K562 (cell line): Measurements from ENCODE around the gene NIPSNAP2. TPM values are rescaled to one million over a fixed set of nuclear protein-coding genes. Genes with fewer than 3 reads are reported as not detected.

ENCODE experiments used
- ATAC-seq: fragments of 200-7000 bp; cut with Tn5 transposase; 3 replicates; pipeline ENCODE4 v1.9.1; 2020; ENCODE audit warnings: moderate library complexity
- BruUV-seq: library from RNA; stranded (reverse); fragments of 400-500 nt; replicated peaks from 2 replicates; lab custom pipeline; 2021; lab: Mats Ljungman, UMichigan
- CTCF ChIA-PET: fragments of 300-600 bp; formaldehyde crosslinking; extraction: SDS; loops from one replicate; lab custom pipeline; 2021; ENCODE audit warnings: low intra/inter-chr PET ratio; lab: Yijun Ruan, JAX
- POLR2A ChIA-PET: fragments of 300-600, 350-650 bp; sonication (Branson Sonifier 250); formaldehyde crosslinking; extraction: SDS; loops from one replicate; lab custom pipeline; 2021; ENCODE audit warnings: antibody characterized with exemption, inconsistent platforms; lab: Yijun Ruan, JAX
- DNase-seq, 4 experiments: peaks; one replicate each; pipeline versions ENCODE4 v3.0.0 to v3.0.0-alpha.2; 2011 to 2018; ENCODE audit warnings: low spot score in 3 of 4, mixed read lengths in 3 of 4; ENCODE audit errors: extremely low read depth in 1 of 4
- FAIRE-seq: peaks from 2 replicates; lab custom pipeline; 2011; peaks lifted over from hg19 to GRCh38; lab: Jason Lieb, UNC
- H2AFZ ChIP-seq: 2 replicates; pipeline ENCODE4 v1.6.0; 2011; ENCODE audit warnings: low read depth, low read length, control low read depth, inconsistent platforms
- H3K27ac ChIP-seq: fragments of 200-600 bp; 3 replicates; pipeline ENCODE4 v1.8.0; 2011; ENCODE audit warnings: low read depth, mild to moderate bottlenecking, control low read depth, inconsistent platforms, low read length, moderate library complexity, mixed read lengths; ENCODE audit errors: extremely low read depth
- H3K27me3 ChIP-seq, 2 experiments: fragments of 300-600 bp in 1 of 2; 2 replicates in 1 of 2; 3 replicates in 1 of 2; pipeline versions ENCODE4 v1.6.0 to v1.8.0; 2011; ENCODE audit warnings: inconsistent platforms in 2 of 2, low read length in 2 of 2, mild to moderate bottlenecking in 1 of 2, mixed read lengths in 1 of 2, moderate library complexity in 1 of 2; ENCODE audit not compliant: control insufficient read depth in 2 of 2, insufficient read depth in 2 of 2
- H3K36me3 ChIP-seq: fragments of 300-600 bp; 3 replicates; pipeline ENCODE4 v1.8.0; 2011; ENCODE audit warnings: mild to moderate bottlenecking, low read length, inconsistent platforms; ENCODE audit not compliant: control insufficient read depth, insufficient read depth
- H3K4me1 ChIP-seq, 2 experiments: fragments of 200-600 bp in 1 of 2; replicated peaks in 1 of 2; 2 replicates in 1 of 2; 3 replicates in 1 of 2; pipeline versions ENCODE4 v1.5.1 to v1.8.0; 2011; ENCODE audit warnings: inconsistent platforms in 2 of 2, low read length in 2 of 2, mild to moderate bottlenecking in 1 of 2, mixed read lengths in 1 of 2, moderate library complexity in 1 of 2; ENCODE audit not compliant: control insufficient read depth in 2 of 2, insufficient read depth in 2 of 2
- H3K4me2 ChIP-seq: 2 replicates; pipeline ENCODE4 v1.6.1; 2011; ENCODE audit warnings: low read length, control low read depth, inconsistent platforms, mixed read lengths; ENCODE audit not compliant: insufficient read depth
- H3K4me3 ChIP-seq: fragments of 200-600 bp; sonication (generic), shearing (Covaris generic); 2 replicates; pipeline ENCODE4 v1.5.1; 2016; ENCODE audit warnings: control low read depth, inconsistent platforms
- H3K79me2 ChIP-seq: fragments of 200-600 bp; 3 replicates; pipeline ENCODE4 v1.8.0; 2011; ENCODE audit warnings: low read length, inconsistent platforms; ENCODE audit not compliant: control insufficient read depth, insufficient read depth
- H3K9ac ChIP-seq, 2 experiments: 2 replicates each; pipeline versions ENCODE4 v1.6.0 to v1.6.1; 2011; ENCODE audit warnings: low read depth in 2 of 2, low read length in 2 of 2, control low read depth in 1 of 2, inconsistent platforms in 1 of 2, mild to moderate bottlenecking in 1 of 2, mixed read lengths in 1 of 2; ENCODE audit not compliant: insufficient read depth in 1 of 2
- H3K9me1 ChIP-seq: one replicate; pipeline ENCODE4 v1.6.0; 2011; ENCODE audit warnings: inconsistent platforms, mild to moderate bottlenecking, low read length, moderate library complexity; ENCODE audit not compliant: control insufficient read depth, insufficient read depth
- H3K9me3 ChIP-seq: replicated peaks from 2 replicates; pipeline ENCODE4 v1.5.1; 2011; ENCODE audit warnings: low read depth, low read length, inconsistent platforms; ENCODE audit not compliant: control insufficient read depth, insufficient read depth
- H4K20me1 ChIP-seq: replicated peaks from 2 replicates; pipeline ENCODE4 v1.6.1; 2011; ENCODE audit warnings: low read length, inconsistent platforms, mixed read lengths; ENCODE audit not compliant: control insufficient read depth, insufficient read depth
- RBBP5 ChIP-seq: fragments of 200-600 bp; sonication (generic); IDR thresholded peaks from 2 replicates; pipeline ENCODE4 v1.6.1; 2012; ENCODE audit warnings: borderline replicate concordance, mild to moderate bottlenecking, low read length, control low read depth, inconsistent platforms; ENCODE audit not compliant: insufficient read depth, poor library complexity, severe bottlenecking
- WGBS: fragments of 100-300 bp; shearing (Covaris generic); methylation state at CpG from one replicate; pipeline ENCODE4 v1.1.6; 2016; ENCODE audit warnings: low coverage, mixed read lengths; ENCODE audit not compliant: insufficient coverage; ENCODE audit errors: missing lambda C conversion rate; 5-methylcytosine and 5-hydroxymethylcytosine counted together
- in situ Hi-C: fragments of 300-500 bp; cut with MboI; formaldehyde crosslinking; loops from 4 replicates; pipeline ENCODE4 v1.15.0; 2018; ENCODE audit warnings: inconsistent platforms, mixed read lengths
- intact Hi-C: fragments of 100-400 bp; cut with micrococcal nuclease; formaldehyde crosslinking; loops from 2 replicates; pipeline ENCODE4 v1.14.2; 2022
- polyA plus RNA-seq, 8 experiments: library from polyadenylated mRNA; depleted of rRNA in 4 of 8; stranded (reverse) in 5 of 8; unstranded in 3 of 8; fragments of >200 nt; fragmentation: Nextera tagmentation in 2 of 8; fragmentation: Illumina TruSeq in 1 of 8; extraction: Ambion mirVana in 2 of 8; extraction: Trizol in 1 of 8; gene quantifications; 2 replicates each; pipeline versions ENCODE4 v1.2.1 to v1.2.3, GENCODE V29; 2011 to 2014; ENCODE audit warnings: inconsistent platforms in 1 of 8, missing spikeins in 1 of 8
- total RNA-seq, 7 experiments: library from RNA; depleted of rRNA in 6 of 7; stranded (reverse); fragments of >200 nt in 6 of 7; fragmentation: Illumina TruSeq in 2 of 7; extraction: Trizol in 2 of 7; gene quantifications; 2 replicates each; pipeline versions ENCODE4 v1.2.1 to v1.2.3, GENCODE V29; 2011 to 2021; ENCODE audit warnings: low replicate concordance in 1 of 7
- TF ChIP-seq, protein P1 (sequence below), 2 experiments: IDR thresholded peaks in 1 of 2; conservative IDR thresholded peaks in 1 of 2; 2 replicates each; pipeline ENCODE4 v1.6.1; 2016; ENCODE audit warnings: low read depth in 2 of 2, mild to moderate bottlenecking in 1 of 2, missing compliant biosample characterization in 1 of 2, missing genetic modification characterization in 1 of 2, moderate library complexity in 1 of 2

NIPSNAP2 gene
- total and polyA plus RNA-seq, 9 of the 15 experiments (the other 6 are each of a cell fraction or from before 2014, with no cell fraction given) = 24.9 to 107 (median 53.0) TPM

DNA sequence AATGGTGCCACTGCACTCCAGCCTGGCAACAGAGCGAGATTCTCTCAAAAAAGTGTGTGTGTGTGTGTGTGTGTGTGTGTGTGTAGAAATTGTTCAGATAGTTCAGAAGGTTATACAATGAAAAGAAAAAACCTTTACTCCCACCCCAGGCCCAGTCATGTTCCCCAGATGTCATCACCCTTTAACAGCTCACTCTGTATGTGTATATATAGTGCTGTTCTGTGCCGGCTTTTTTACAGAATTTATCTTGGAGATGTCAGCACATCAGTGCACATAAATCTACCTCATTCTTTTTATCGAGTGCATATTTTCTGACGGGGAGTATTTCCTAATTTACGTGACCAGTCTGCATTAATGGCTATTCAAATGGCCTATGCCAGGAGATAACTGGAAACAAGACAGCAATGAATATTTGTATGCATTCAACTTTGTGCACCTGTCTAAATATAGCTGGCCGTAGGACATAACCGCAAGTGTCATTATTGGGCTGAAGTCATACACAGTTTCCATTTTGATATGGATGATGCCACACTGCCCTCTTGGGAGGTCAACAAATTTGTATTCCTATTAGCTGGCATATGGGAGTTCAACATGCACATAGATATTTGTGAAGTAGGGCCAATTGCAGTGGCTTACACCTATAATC is 11.7 kb downstream of the NIPSNAP2 start:
- Histone ChIP-seq H3K36me3 (peaks cover 33% of the 10 kb centered on the region), H3K9me3 (no peaks in the 10 kb centered on the region), H4K20me1 (no peaks in the 10 kb centered on the region; the same call in 1 of the 2 replicates)
- POLR2A ChIA-PET = interaction anchor here (1.0 to 1.2 kb wide), 2 partner anchors 9 to 13 kb away, joined by 3 read pairs; no protein-coding TSS in a partner anchor
- BruUV-seq = no TSS peak
- 77% methylated on average over 7 of the region's 7 CpGs for WGBS
- no peak for TF ChIP-seq RBBP5
- TF ChIP-seq, protein P1, sequence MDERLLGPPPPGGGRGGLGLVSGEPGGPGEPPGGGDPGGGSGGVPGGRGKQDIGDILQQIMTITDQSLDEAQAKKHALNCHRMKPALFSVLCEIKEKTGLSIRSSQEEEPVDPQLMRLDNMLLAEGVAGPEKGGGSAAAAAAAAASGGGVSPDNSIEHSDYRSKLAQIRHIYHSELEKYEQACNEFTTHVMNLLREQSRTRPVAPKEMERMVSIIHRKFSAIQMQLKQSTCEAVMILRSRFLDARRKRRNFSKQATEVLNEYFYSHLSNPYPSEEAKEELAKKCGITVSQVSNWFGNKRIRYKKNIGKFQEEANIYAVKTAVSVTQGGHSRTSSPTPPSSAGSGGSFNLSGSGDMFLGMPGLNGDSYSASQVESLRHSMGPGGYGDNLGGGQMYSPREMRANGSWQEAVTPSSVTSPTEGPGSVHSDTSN (CRISPR knock-in tag; IDR thresholded peaks at IDR 0.05; ENCODE audit: low read depth) = no peak
- TF ChIP-seq, protein P1 (tag; conservative IDR thresholded peaks at IDR 0.05; ENCODE audit: low read depth) = 0 out of 2 replicates have a peak, but pooled peaks have one; percentile 19
- TF ChIP-seq, all 486 proteins: peak for 1
- H3K4me2 ChIP-seq = no peak overlapping the region
- H3K4me1 ChIP-seq = no peaks in the 10 kb centered on the region
- FAIRE-seq (peak; percentile 11), ATAC-seq (peak; percentile 56; the same call in 2 of the 3 replicates), DNase-seq (no peak)
- no peak overlapping the region for H3K27ac ChIP-seq
- H3K79me2 ChIP-seq = peaks cover 13% of the 10 kb centered on the region
- no peak overlapping the region for H2AFZ ChIP-seq
- H3K9me1 ChIP-seq = no peaks in the 10 kb centered on the region
- H3K9ac ChIP-seq = no peak overlapping the region
- no peaks in the 10 kb centered on the region for H3K27me3 ChIP-seq
- intact Hi-C loops (no loop called here), in situ Hi-C loops (no loop called here)
- H3K4me3 ChIP-seq = no peak overlapping the region
- CTCF ChIA-PET = interaction anchor here (0.7 kb wide), 1 partner anchor 337 kb away, joined by 3 read pairs; no protein-coding TSS in a partner anchor
